Lower leg skin (tissue), 3 donors: ENCODE measurements around the gene MCFD2.

Experiments
- POLR2A ChIP-seq, 2 donors: fragments of 450-650 bp; IDR thresholded peaks; one replicate each; pipeline ENCODE4 v1.6.1; 2016 to 2017; ENCODE audit warnings: antibody characterized with exemption in 2 of 2, mild to moderate bottlenecking in 1 of 2, moderate library complexity in 1 of 2
- TF ChIP-seq, protein P1 (sequence below), 3 donors: fragments of 450-650 bp; IDR thresholded peaks; one replicate each; pipeline ENCODE4 v1.5.1; 2016; ENCODE audit warnings: antibody characterized with exemption in 3 of 3, mild to moderate bottlenecking in 3 of 3, moderate library complexity in 2 of 3

DNA sequence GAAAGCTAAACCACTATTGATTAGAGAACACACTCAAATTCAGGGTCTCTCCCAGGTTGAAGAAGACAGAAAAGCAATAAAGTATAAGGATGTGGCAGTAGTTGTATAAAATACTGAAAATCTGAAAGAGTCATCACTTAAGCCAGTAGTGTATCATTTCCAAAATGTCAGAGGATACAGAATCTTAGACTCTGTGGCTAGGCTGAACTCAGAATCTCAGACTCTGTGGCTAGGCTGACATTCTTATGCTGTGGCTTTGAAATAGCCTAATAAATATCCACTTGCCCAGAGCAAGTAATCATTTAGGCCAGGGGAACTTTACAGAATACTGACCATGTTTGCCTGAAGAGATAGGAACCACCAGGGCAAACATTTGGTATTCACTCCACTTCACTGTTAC is 13.1 kb downstream of the MCFD2 start:
- TF ChIP-seq, protein P1, sequence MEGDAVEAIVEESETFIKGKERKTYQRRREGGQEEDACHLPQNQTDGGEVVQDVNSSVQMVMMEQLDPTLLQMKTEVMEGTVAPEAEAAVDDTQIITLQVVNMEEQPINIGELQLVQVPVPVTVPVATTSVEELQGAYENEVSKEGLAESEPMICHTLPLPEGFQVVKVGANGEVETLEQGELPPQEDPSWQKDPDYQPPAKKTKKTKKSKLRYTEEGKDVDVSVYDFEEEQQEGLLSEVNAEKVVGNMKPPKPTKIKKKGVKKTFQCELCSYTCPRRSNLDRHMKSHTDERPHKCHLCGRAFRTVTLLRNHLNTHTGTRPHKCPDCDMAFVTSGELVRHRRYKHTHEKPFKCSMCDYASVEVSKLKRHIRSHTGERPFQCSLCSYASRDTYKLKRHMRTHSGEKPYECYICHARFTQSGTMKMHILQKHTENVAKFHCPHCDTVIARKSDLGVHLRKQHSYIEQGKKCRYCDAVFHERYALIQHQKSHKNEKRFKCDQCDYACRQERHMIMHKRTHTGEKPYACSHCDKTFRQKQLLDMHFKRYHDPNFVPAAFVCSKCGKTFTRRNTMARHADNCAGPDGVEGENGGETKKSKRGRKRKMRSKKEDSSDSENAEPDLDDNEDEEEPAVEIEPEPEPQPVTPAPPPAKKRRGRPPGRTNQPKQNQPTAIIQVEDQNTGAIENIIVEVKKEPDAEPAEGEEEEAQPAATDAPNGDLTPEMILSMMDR (IDR thresholded peaks at IDR 0.05) = no peak
- no peak for TF ChIP-seq POLR2A (IDR thresholded peaks at IDR 0.05)
